ENCODE results near the gene ERG.

Gene ERG

GRCh38 chr21:38478782-38479181 lies 19.5 kb downstream of the ERG start:
- H3K4me3 ChIP-seq (ENCODE audit: low read depth, low read length) = no peak overlapping the region
- DNase-seq (ENCODE audit: low read depth) = no peak

GRCh38 chr21:38477226-38477625 lies 21.1 kb downstream of the ERG start:
- no peak for DNase-seq (ENCODE audit: low read depth)
- no peak overlapping the region for H3K4me3 ChIP-seq (ENCODE audit: low read depth, low read length)

- DNase-seq (ENCODE audit: low read depth) = no peak
- H3K4me3 ChIP-seq (ENCODE audit: low read depth, low read length) = no peak overlapping the region
Observed at GRCh38 chr21:38476385-38476784, 21.9 kb downstream of the ERG start.

GRCh38 chr21:38475519-38475918 lies 22.8 kb downstream of the ERG start:
- no peak overlapping the region for H3K4me3 ChIP-seq (ENCODE audit: low read depth, low read length)
- no peak for DNase-seq (ENCODE audit: low read depth)

- H3K4me3 ChIP-seq (ENCODE audit: low read depth, low read length) = no peak overlapping the region
- no peak for DNase-seq (ENCODE audit: low read depth)
Observed at GRCh38 chr21:38474796-38475195, 23.5 kb downstream of the ERG start.

- DNase-seq (ENCODE audit: low read depth) = no peak
- no peak overlapping the region for H3K4me3 ChIP-seq (ENCODE audit: low read depth, low read length)
Observed at GRCh38 chr21:38474124-38474523, 24.2 kb downstream of the ERG start.

- H3K4me3 ChIP-seq (ENCODE audit: low read depth, low read length) = no peak overlapping the region
- no peak for DNase-seq (ENCODE audit: low read depth)
Observed at GRCh38 chr21:38472412-38473108, 25.7 kb downstream of the ERG start.

GRCh38 chr21:38471766-38472165 lies 26.5 kb downstream of the ERG start:
- no peak overlapping the region for H3K4me3 ChIP-seq (ENCODE audit: low read depth, low read length)
- no peak for DNase-seq (ENCODE audit: low read depth)

GRCh38 chr21:38470755-38471154 lies 27.5 kb downstream of the ERG start:
- peak; percentile 45 for DNase-seq (ENCODE audit: low read depth)
- no peak overlapping the region for H3K4me3 ChIP-seq (ENCODE audit: low read depth, low read length)

- H3K4me3 ChIP-seq (ENCODE audit: low read depth, low read length) = no peak overlapping the region
- DNase-seq (ENCODE audit: low read depth) = no peak
Observed at GRCh38 chr21:38469642-38470041, 28.6 kb downstream of the ERG start.

GRCh38 chr21:38468989-38469388 lies 29.3 kb downstream of the ERG start:
- H3K4me3 ChIP-seq (ENCODE audit: low read depth, low read length) = no peak overlapping the region
- no peak for DNase-seq (ENCODE audit: low read depth)

- DNase-seq (ENCODE audit: low read depth) = no peak
- H3K4me3 ChIP-seq (ENCODE audit: low read depth, low read length) = no peak overlapping the region
Observed at GRCh38 chr21:38467911-38468310, 30.4 kb downstream of the ERG start.

GRCh38 chr21:38467374-38467773 lies 30.9 kb downstream of the ERG start:
- DNase-seq (ENCODE audit: low read depth) = no peak
- H3K4me3 ChIP-seq (ENCODE audit: low read depth, low read length) = no peak overlapping the region

- H3K4me3 ChIP-seq (ENCODE audit: low read depth, low read length) = no peak overlapping the region
- peak; percentile 46 for DNase-seq (ENCODE audit: low read depth)
Observed at GRCh38 chr21:38460171-38460742, 38.0 kb downstream of the ERG start.

- H3K4me3 ChIP-seq (ENCODE audit: low read depth, low read length) = no peak overlapping the region
- DNase-seq (ENCODE audit: low read depth) = no peak
Observed at GRCh38 chr21:38459490-38459889, 38.8 kb downstream of the ERG start.

- H3K4me3 ChIP-seq (ENCODE audit: low read depth, low read length) = no peak overlapping the region
- no peak for DNase-seq (ENCODE audit: low read depth)
Observed at GRCh38 chr21:38455403-38455802, 42.9 kb downstream of the ERG start.

GRCh38 chr21:38454702-38455101 lies 43.6 kb downstream of the ERG start:
- no peak for DNase-seq (ENCODE audit: low read depth)
- no peak overlapping the region for H3K4me3 ChIP-seq (ENCODE audit: low read depth, low read length)

GRCh38 chr21:38454161-38454560 lies 44.1 kb downstream of the ERG start:
- no peak overlapping the region for H3K4me3 ChIP-seq (ENCODE audit: low read depth, low read length)
- no peak for DNase-seq (ENCODE audit: low read depth)

- no peak for DNase-seq (ENCODE audit: low read depth)
- no peak overlapping the region for H3K4me3 ChIP-seq (ENCODE audit: low read depth, low read length)
Observed at GRCh38 chr21:38448671-38449385, 49.4 kb downstream of the ERG start.

- DNase-seq (ENCODE audit: low read depth) = no peak
- H3K4me3 ChIP-seq (ENCODE audit: low read depth, low read length) = no peak overlapping the region
Observed at GRCh38 chr21:38447611-38448010, 50.7 kb downstream of the ERG start.

- no peak overlapping the region for H3K4me3 ChIP-seq (ENCODE audit: low read depth, low read length)
- no peak for DNase-seq (ENCODE audit: low read depth)
Observed at GRCh38 chr21:38444691-38445090, 53.6 kb downstream of the ERG start.

All from skeletal muscle cell (primary cell).